Measurements from ENCODE around the gene CDC6. TPM values are rescaled to one million over a fixed set of nuclear protein-coding genes. Genes with fewer than 3 reads are reported as not detected.

The CDC6 gene
- total RNA-seq, 1 donor from 2014 or later: 18.2 TPM

GRCh38 chr17:40313668-40314583 is 26.2 kb downstream of the CDC6 start:
- Mint-ChIP-seq H3K4me3 (ENCODE audit: unreplicated experiment) (no peak overlapping the region), H3K9me3 (ENCODE audit: unreplicated experiment) (no peaks in the 10 kb centered on the region), H3K36me3 (ENCODE audit: low read depth, unreplicated experiment) (no peaks in the 10 kb centered on the region), H3K27ac (ENCODE audit: unreplicated experiment) (no peak overlapping the region), H3K4me1 (ENCODE audit: unreplicated experiment) (peaks cover 55% of the 10 kb centered on the region), H3K27me3 (ENCODE audit: unreplicated experiment) (peaks cover 14% of the 10 kb centered on the region)
- no peak for DNase-seq (ENCODE audit: low spot score)
- no peak for TF ChIP-seq CTCF (IDR thresholded peaks at IDR 0.05; ENCODE audit: unreplicated experiment)

GRCh38 chr17:40314584-40314956 is 26.9 kb downstream of the CDC6 start:
- Mint-ChIP-seq H3K4me3 (ENCODE audit: unreplicated experiment) (no peak overlapping the region), H3K4me1 (ENCODE audit: unreplicated experiment) (peaks cover 58% of the 10 kb centered on the region), H3K9me3 (ENCODE audit: unreplicated experiment) (no peaks in the 10 kb centered on the region), H3K27ac (ENCODE audit: unreplicated experiment) (peak overlapping the region; percentile 55), H3K27me3 (ENCODE audit: unreplicated experiment) (peaks cover 16% of the 10 kb centered on the region), H3K36me3 (ENCODE audit: low read depth, unreplicated experiment) (no peaks in the 10 kb centered on the region)
- no peak for TF ChIP-seq CTCF (IDR thresholded peaks at IDR 0.05; ENCODE audit: unreplicated experiment)
- DNase-seq (ENCODE audit: low spot score): no peak

- Mint-ChIP-seq H3K9me3 (ENCODE audit: unreplicated experiment) (no peaks in the 10 kb centered on the region), H3K4me3 (ENCODE audit: unreplicated experiment) (no peak overlapping the region), H3K27me3 (ENCODE audit: unreplicated experiment) (peaks cover 20% of the 10 kb centered on the region), H3K36me3 (ENCODE audit: low read depth, unreplicated experiment) (no peaks in the 10 kb centered on the region), H3K4me1 (ENCODE audit: unreplicated experiment) (peaks cover 58% of the 10 kb centered on the region), H3K27ac (ENCODE audit: unreplicated experiment) (no peak overlapping the region)
- no peak for TF ChIP-seq CTCF (IDR thresholded peaks at IDR 0.05; ENCODE audit: unreplicated experiment)
- no peak for DNase-seq (ENCODE audit: low spot score)
These were observed 27.5 kb downstream of the CDC6 start for GRCh38 chr17:40315206-40315605.

GRCh38 chr17:40315678-40316570 is 28.2 kb downstream of the CDC6 start:
- DNase-seq (ENCODE audit: low spot score): no peak
- Mint-ChIP-seq H3K36me3 (ENCODE audit: low read depth, unreplicated experiment) (no peaks in the 10 kb centered on the region), H3K27ac (ENCODE audit: unreplicated experiment) (peak overlapping the region; percentile 89), H3K4me3 (ENCODE audit: unreplicated experiment) (peak overlapping the region; percentile 71), H3K4me1 (ENCODE audit: unreplicated experiment) (peaks cover 60% of the 10 kb centered on the region), H3K9me3 (ENCODE audit: unreplicated experiment) (no peaks in the 10 kb centered on the region), H3K27me3 (ENCODE audit: unreplicated experiment) (peaks cover 19% of the 10 kb centered on the region)
- no peak for TF ChIP-seq CTCF (IDR thresholded peaks at IDR 0.05; ENCODE audit: unreplicated experiment)
